Esophagus (tissue), 2 donors: ENCODE data around the gene DIRAS1. TPM values are rescaled to one million over a fixed set of nuclear protein-coding genes. Genes with fewer than 3 reads are reported as not detected.

ENCODE experiments used
- H3K27ac ChIP-seq, 2 donors: one replicate each; pipeline ENCODE4 v1.5.1; 2013; ENCODE audit warnings: low read depth in 2 of 2, mild to moderate bottlenecking in 2 of 2, inconsistent platforms in 1 of 2, low read length in 1 of 2, moderate library complexity in 1 of 2
- H3K27me3 ChIP-seq, 2 donors: one replicate each; pipeline ENCODE4 v1.6.1; 2013; ENCODE audit warnings: low read length in 2 of 2, control low read depth in 1 of 2, mild to moderate bottlenecking in 1 of 2; ENCODE audit not compliant: insufficient read depth in 2 of 2, control insufficient read depth in 1 of 2
- H3K36me3 ChIP-seq, 2 donors: one replicate each; pipeline ENCODE4 v1.6.1; 2013; ENCODE audit warnings: low read length in 1 of 2; ENCODE audit not compliant: control insufficient read depth in 2 of 2, insufficient read depth in 2 of 2
- H3K4me1 ChIP-seq, 2 donors: one replicate each; pipeline ENCODE4 v1.6.1; 2013; ENCODE audit warnings: low read length in 1 of 2; ENCODE audit not compliant: control insufficient read depth in 2 of 2, insufficient read depth in 2 of 2
- H3K4me3 ChIP-seq, 2 donors: one replicate each; pipeline ENCODE4 v1.5.1; 2013; ENCODE audit warnings: low read length in 2 of 2, mild to moderate bottlenecking in 2 of 2, low read depth in 1 of 2, moderate library complexity in 1 of 2
- H3K9me3 ChIP-seq, 2 donors: one replicate each; pipeline ENCODE4 v1.6.1; 2013; ENCODE audit warnings: mild to moderate bottlenecking in 2 of 2, low read depth in 1 of 2, low read length in 1 of 2, moderate library complexity in 1 of 2; ENCODE audit not compliant: control insufficient read depth in 2 of 2, insufficient read depth in 1 of 2
- WGBS, 2 donors: extraction: QIAGEN DNeasy Blood & Tissue Kit; methylation state at CpG; one replicate each; pipeline ENCODE4 v1.1.7; 2013; 5-methylcytosine and 5-hydroxymethylcytosine counted together
- polyA plus RNA-seq, 2 donors: library from polyadenylated mRNA; stranded (reverse); fragments of 200-250 nt; gene quantifications; one replicate each; pipeline ENCODE4 v1.2.3, GENCODE V29; 2013
- donor health status: healthy with polysubstance abuse.
- donor health status: Bipolar disorder and iron deficiency.

Gene DIRAS1
- polyA plus RNA-seq, 2 donors, result 1.2 to 1.9 TPM

DNA sequence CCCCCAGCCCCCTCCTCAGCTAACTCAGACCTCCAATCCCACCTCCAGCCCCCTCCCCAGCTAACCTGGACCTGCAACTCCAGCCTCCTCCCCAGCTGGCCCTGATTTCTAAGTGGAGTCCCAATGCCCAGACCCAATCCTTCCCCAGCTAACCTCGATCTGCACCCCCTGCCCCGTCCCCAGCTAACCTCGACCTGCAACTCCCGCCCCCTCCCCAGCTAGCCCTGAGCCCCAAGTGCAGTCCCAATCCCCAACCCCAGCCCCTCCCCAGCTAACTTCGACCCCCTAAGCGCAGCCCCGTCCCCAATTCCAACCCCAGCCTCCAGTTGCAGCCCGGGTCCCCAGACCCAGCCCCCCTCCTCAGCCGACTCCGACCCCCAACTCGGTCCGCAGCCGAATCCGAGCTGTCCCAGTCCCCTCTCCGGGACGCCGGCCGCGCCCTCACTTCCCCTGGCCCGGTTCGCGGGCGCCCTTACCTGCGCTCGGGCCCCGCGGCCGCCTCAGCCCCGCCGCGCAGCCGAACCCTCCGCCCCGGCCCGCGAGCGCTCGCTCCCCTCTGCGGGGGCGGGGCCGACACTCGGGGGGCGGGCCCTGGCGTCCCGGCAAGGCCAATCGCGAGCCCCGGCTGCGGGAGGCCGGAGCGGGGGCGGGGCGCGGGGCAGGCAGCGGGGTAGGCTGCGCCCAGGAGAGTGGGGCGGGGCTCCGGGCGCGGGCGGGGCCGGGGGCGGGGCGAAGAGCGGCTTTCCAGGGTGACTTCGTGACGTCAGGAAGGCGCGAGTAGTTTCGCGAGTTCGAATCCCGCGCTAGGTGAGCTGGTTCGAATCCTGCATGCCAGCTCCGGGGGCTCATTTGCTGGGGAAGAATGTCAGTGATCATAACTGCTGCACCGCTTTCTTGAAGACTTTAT, 18.7 kb downstream of the DIRAS1 start, which contains the start of gene GNG7:
Gene GNG7 (minus strand): TSS at position 525 of the 907 bp plus-strand sequence. CDS start 182,006 bp downstream, outside the sequence.
- Histone ChIP-seq H3K9me3 (peaks cover 0 to 3% of the 10 kb centered on the region in 2 donors), H3K27ac (peak within 1 kb of the TSS; percentile 61 to 66), H3K27me3 (no peaks in the 10 kb centered on the region), H3K36me3 (no peaks in the 10 kb centered on the region), H3K4me3 (peak within 1 kb of the TSS; percentile 52 to 56), H3K4me1 (peaks cover 0 to 3% of the 10 kb centered on the region in 2 donors)
- 2% methylated on average over 61 to 77 of the region's 77 CpGs for WGBS, 2 donors

DNA sequence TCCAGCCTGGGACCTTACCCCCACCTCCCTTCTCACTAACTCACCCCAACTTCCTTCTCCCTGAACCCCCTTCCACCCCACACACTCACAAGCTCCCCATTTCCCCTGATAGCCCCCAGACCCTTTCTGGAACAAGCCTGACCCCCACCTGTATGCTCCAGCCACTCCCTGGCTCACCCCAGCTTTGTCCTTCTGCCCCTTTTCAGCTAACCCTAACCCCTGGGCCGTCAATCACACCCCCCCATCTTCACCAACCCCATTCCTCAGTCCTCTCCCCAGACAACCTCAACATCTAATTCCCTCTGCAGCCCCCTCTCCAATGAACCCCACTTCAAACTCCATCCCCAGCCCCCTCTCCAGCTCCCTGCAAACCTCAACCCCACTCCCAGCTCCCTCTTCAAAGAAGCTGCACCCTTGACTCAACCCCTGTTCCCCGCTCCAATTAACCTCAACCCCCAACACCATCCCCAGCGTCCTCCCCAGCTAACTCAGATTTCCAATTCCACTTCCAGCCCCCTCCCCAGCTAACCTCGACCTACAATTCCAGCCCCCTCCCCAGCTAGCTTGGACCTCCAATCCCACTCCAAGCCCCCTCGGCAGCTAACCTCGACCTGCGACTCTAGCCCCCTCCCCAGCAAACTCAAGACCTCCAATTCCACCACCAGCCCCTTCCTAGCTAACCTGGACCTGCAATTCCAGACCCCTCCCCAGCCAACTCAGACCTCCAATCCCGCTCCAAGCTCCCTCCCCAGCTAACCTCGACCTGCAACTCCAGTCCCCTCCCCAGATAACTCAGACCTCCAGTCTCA, 19.6 kb downstream of the DIRAS1 start:
- Histone ChIP-seq H3K36me3 (no peaks in the 10 kb centered on the region), H3K27me3 (no peaks in the 10 kb centered on the region), H3K4me1 (peaks cover 0 to 3% of the 10 kb centered on the region in 2 donors), H3K27ac (no peak overlapping the region), H3K4me3 (peak overlapping the region in 1 of 2 donors; percentile 52), H3K9me3 (peaks cover 0 to 3% of the 10 kb centered on the region in 2 donors)
- WGBS, 2 donors, result 4 to 8% methylated on average over 9 of the region's 9 CpGs

GRCh38 chr19:2700660-2701360, 20.4 kb downstream of the DIRAS1 start:
- no peaks in the 10 kb centered on the region for H3K36me3 ChIP-seq
- peaks cover 0 to 3% of the 10 kb centered on the region in 2 donors for H3K4me1 ChIP-seq
- H3K9me3 ChIP-seq, result peaks cover 0 to 3% of the 10 kb centered on the region in 2 donors
- H3K4me3 ChIP-seq, result no peak overlapping the region
- no peak overlapping the region for H3K27ac ChIP-seq
- 31 to 43% methylated on average over 26 of the region's 26 CpGs for WGBS, 2 donors
- H3K27me3 ChIP-seq, result no peaks in the 10 kb centered on the region

DNA sequence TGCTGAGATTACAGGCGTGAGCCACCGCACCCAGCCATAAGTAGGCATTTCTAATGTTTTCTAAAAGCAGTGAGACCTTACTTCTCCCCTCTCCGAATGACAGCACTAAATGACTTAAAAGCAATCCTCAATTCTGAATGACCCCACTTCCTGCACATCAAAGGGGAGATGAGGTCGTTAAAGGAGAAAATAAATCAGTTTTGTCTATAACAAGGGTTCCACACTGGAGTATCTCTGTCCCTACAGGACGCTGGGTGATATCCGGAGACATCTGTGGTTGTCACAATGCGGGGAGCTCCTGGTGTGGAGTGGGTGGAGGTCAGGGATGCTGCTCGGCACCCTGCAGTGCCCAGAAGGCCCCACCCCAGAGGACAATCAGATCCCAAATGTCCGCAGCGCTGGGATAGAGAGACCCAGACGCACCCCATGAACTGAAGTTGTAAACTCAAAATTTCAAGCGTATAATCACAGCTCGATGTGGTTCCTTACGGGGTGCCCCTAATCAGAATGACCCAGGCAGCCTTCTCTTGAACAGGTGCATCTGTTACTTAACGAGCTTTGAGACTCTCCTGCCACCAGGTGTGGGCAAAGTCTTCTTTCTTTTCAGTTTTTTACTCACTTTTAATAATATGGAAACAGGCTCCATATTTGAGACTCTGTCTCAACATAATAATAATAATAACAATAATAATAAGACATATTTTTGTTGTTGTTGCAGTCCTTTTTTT, 21.6 kb downstream of the DIRAS1 start:
- Histone ChIP-seq H3K4me1 (peaks cover 0 to 3% of the 10 kb centered on the region in 2 donors), H3K27me3 (no peaks in the 10 kb centered on the region), H3K27ac (no peak overlapping the region), H3K4me3 (no peak overlapping the region), H3K9me3 (peaks cover 0 to 3% of the 10 kb centered on the region in 2 donors), H3K36me3 (no peaks in the 10 kb centered on the region)
- 81 to 84% methylated on average over 15 of the region's 15 CpGs for WGBS, 2 donors

GRCh38 chr19:2694196-2694595, 27.0 kb downstream of the DIRAS1 start:
- no peaks in the 10 kb centered on the region for H3K36me3 ChIP-seq
- no peak overlapping the region for H3K4me3 ChIP-seq
- no peak overlapping the region for H3K27ac ChIP-seq
- no peaks in the 10 kb centered on the region for H3K9me3 ChIP-seq
- 59 to 82% methylated on average over 5 of the region's 5 CpGs for WGBS, 2 donors
- H3K27me3 ChIP-seq, result no peaks in the 10 kb centered on the region
- H3K4me1 ChIP-seq, result no peaks in the 10 kb centered on the region

- Histone ChIP-seq H3K9me3 (no peaks in the 10 kb centered on the region), H3K4me3 (no peak overlapping the region), H3K27ac (peak overlapping the region in 1 of 2 donors; percentile 37), H3K27me3 (no peaks in the 10 kb centered on the region), H3K36me3 (no peaks in the 10 kb centered on the region), H3K4me1 (no peaks in the 10 kb centered on the region)
- WGBS, 2 donors, result 47 to 56% methylated on average over 12 of the region's 12 CpGs
Observed at GRCh38 chr19:2693492-2694160, 27.5 kb downstream of the DIRAS1 start.

- no peaks in the 10 kb centered on the region for H3K4me1 ChIP-seq
- no peaks in the 10 kb centered on the region for H3K36me3 ChIP-seq
- H3K27ac ChIP-seq, result no peak overlapping the region
- 83 to 87% methylated on average over 9 of the region's 9 CpGs for WGBS, 2 donors
- no peak overlapping the region for H3K4me3 ChIP-seq
- H3K27me3 ChIP-seq, result no peaks in the 10 kb centered on the region
- no peaks in the 10 kb centered on the region for H3K9me3 ChIP-seq
Observed at GRCh38 chr19:2691951-2692350, 29.2 kb downstream of the DIRAS1 start.

GRCh38 chr19:2690856-2691255, 30.3 kb downstream of the DIRAS1 start:
- Histone ChIP-seq H3K27ac (no peak overlapping the region), H3K4me1 (no peaks in the 10 kb centered on the region), H3K36me3 (no peaks in the 10 kb centered on the region), H3K9me3 (no peaks in the 10 kb centered on the region), H3K4me3 (no peak overlapping the region), H3K27me3 (no peaks in the 10 kb centered on the region)
- 90 to 92% methylated on average over 11 of the region's 11 CpGs for WGBS, 2 donors
